Measurements from ENCODE around the gene IZUMO4.

- TF ChIP-seq EZH2 (IDR thresholded peaks at IDR 0.05; ENCODE audit: low read length) = no peak
- TF ChIP-seq, protein P1, sequence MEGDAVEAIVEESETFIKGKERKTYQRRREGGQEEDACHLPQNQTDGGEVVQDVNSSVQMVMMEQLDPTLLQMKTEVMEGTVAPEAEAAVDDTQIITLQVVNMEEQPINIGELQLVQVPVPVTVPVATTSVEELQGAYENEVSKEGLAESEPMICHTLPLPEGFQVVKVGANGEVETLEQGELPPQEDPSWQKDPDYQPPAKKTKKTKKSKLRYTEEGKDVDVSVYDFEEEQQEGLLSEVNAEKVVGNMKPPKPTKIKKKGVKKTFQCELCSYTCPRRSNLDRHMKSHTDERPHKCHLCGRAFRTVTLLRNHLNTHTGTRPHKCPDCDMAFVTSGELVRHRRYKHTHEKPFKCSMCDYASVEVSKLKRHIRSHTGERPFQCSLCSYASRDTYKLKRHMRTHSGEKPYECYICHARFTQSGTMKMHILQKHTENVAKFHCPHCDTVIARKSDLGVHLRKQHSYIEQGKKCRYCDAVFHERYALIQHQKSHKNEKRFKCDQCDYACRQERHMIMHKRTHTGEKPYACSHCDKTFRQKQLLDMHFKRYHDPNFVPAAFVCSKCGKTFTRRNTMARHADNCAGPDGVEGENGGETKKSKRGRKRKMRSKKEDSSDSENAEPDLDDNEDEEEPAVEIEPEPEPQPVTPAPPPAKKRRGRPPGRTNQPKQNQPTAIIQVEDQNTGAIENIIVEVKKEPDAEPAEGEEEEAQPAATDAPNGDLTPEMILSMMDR (optimal IDR thresholded peaks at IDR 0.05 in 1 of 3, IDR thresholded peaks at IDR 0.05 in 1 of 3, conservative IDR thresholded peaks at IDR 0.05 in 1 of 3; ENCODE audit: extremely low read depth in 1 of 3, insufficient read depth in 2 of 3, low read length in 3 of 3) = no peak
These were observed 33.9 kb upstream of the IZUMO4 start for GRCh38 chr19:2062770-2063169.

Data from keratinocyte (primary cell).